HG02884 (cell line): ENCODE results near the gene ACAD10.
"Not testable (repeated sequence)": the region's sequence is repeated elsewhere in the genome, so short reads cannot be mapped to it uniquely, and the experiment has no call there.

Experiments used
- ATAC-seq: cut with Tn5 transposase; IDR thresholded peaks from one replicate; pipeline ENCODE4 v1.9.1; 2021; ENCODE audit warnings: mild to moderate bottlenecking, moderate library complexity; ENCODE audit not compliant: unreplicated experiment

ACAD10 gene

GRCh38 chr12:111748867-111749266 is 63.0 kb downstream of the ACAD10 start:
- ATAC-seq = no peak

GRCh38 chr12:111749391-111749790 is 63.5 kb downstream of the ACAD10 start:
- no peak for ATAC-seq

- no peak for ATAC-seq
Measured at GRCh38 chr12:111753144-111753881, 67.5 kb downstream of the ACAD10 start.

- ATAC-seq = no peak
Measured at GRCh38 chr12:111754671-111755070, 68.8 kb downstream of the ACAD10 start.

GRCh38 chr12:111756196-111756595 is 70.3 kb downstream of the ACAD10 start:
- ATAC-seq = no peak

- no peak for ATAC-seq
Measured at GRCh38 chr12:111756681-111757080, 70.8 kb downstream of the ACAD10 start.

GRCh38 chr12:111757361-111758119 is 71.7 kb downstream of the ACAD10 start:
- ATAC-seq = no peak

GRCh38 chr12:111758120-111758561 is 72.3 kb downstream of the ACAD10 start:
- ATAC-seq = no peak

GRCh38 chr12:111759271-111759670 is 73.4 kb downstream of the ACAD10 start:
- ATAC-seq = no peak

GRCh38 chr12:111759991-111760390 is 74.1 kb downstream of the ACAD10 start:
- no peak for ATAC-seq

GRCh38 chr12:111761099-111761498 is 75.2 kb downstream of the ACAD10 start:
- ATAC-seq = no peak

GRCh38 chr12:111761706-111762105 is 75.9 kb downstream of the ACAD10 start:
- ATAC-seq = peak; percentile 42

GRCh38 chr12:111763552-111763951 is 77.7 kb downstream of the ACAD10 start:
- not testable (repeated sequence) for ATAC-seq

GRCh38 chr12:111764120-111764821 is 78.4 kb downstream of the ACAD10 start:
- no peak for ATAC-seq

- no peak for ATAC-seq
Measured at GRCh38 chr12:111766608-111767361, 80.9 kb downstream of the ACAD10 start, which contains the start of gene ALDH2. Gene ALDH2, plus strand, starts transcription at chr12:111766933. Its CDS starts 50 bp downstream, at chr12:111766983.

GRCh38 chr12:111767362-111768158 is 81.7 kb downstream of the ACAD10 start:
- no peak for ATAC-seq

- no peak for ATAC-seq
Measured at GRCh38 chr12:111768159-111768895, 82.5 kb downstream of the ACAD10 start.

GRCh38 chr12:111769599-111769998 is 83.7 kb downstream of the ACAD10 start:
- no peak for ATAC-seq
